ENCODE results near the gene DNAJC10. TPM values are rescaled to one million over a fixed set of nuclear protein-coding genes. Genes with fewer than 3 reads are reported as not detected.
"Not testable (repeated sequence)": the region's sequence is repeated elsewhere in the genome, so short reads cannot be mapped to it uniquely, and the experiment has no call there.

The DNAJC10 gene
- total RNA-seq, 1 donor from 2014 or later = 37.1 TPM

- Histone ChIP-seq H3K36me3 (peaks cover 0 to 7% of the 10 kb centered on the region in 2 donors), H3K4me3 (no peak overlapping the region), H3K27ac (no peak overlapping the region), H3K4me1 (no peaks in the 10 kb centered on the region), H3K27me3 (no peaks in the 10 kb centered on the region), H3K9me3 (no peaks in the 10 kb centered on the region)
- intact Hi-C loops (cut with DNase I) = no loop called here
- TF ChIP-seq POLR2AphosphoS5 (IDR thresholded peaks at IDR 0.05; ENCODE audit: insufficient read depth in 1 of 2, low read depth in 1 of 2) = no peak
- TF ChIP-seq CTCF (IDR thresholded peaks at IDR 0.05) = no peak
- no peak for TF ChIP-seq POLR2A (IDR thresholded peaks at IDR 0.05)
- DNase-seq (ENCODE audit: extremely low spot score in 2 of 2) = no peak
Observed at GRCh38 chr2:182729710-182730339, 13.8 kb downstream of the DNAJC10 start.

- no peaks in the 10 kb centered on the region for H3K4me1 ChIP-seq
- intact Hi-C loops (cut with DNase I) = no loop called here
- no peak for TF ChIP-seq CTCF (IDR thresholded peaks at IDR 0.05)
- TF ChIP-seq POLR2A (IDR thresholded peaks at IDR 0.05) = no peak
- no peak for TF ChIP-seq POLR2AphosphoS5 (IDR thresholded peaks at IDR 0.05; ENCODE audit: insufficient read depth in 1 of 2, low read depth in 1 of 2)
- no peaks in the 10 kb centered on the region for H3K27me3 ChIP-seq
- no peak overlapping the region for H3K27ac ChIP-seq
- H3K4me3 ChIP-seq = no peak overlapping the region
- H3K36me3 ChIP-seq = peaks cover 0 to 7% of the 10 kb centered on the region in 2 donors
- H3K9me3 ChIP-seq = no peaks in the 10 kb centered on the region
- DNase-seq (ENCODE audit: extremely low spot score in 2 of 2) = no peak
Observed at GRCh38 chr2:182730486-182730885, 14.4 kb downstream of the DNAJC10 start.

GRCh38 chr2:182732736-182733135, 16.7 kb downstream of the DNAJC10 start:
- Histone ChIP-seq H3K4me3 (no peak overlapping the region), H3K27ac (no peak overlapping the region), H3K4me1 (no peaks in the 10 kb centered on the region), H3K9me3 (no peaks in the 10 kb centered on the region), H3K27me3 (no peaks in the 10 kb centered on the region), H3K36me3 (peaks cover 0 to 23% of the 10 kb centered on the region in 2 donors)
- intact Hi-C loops (cut with DNase I) = no loop called here
- no peak for DNase-seq (ENCODE audit: extremely low spot score in 2 of 2)
- TF ChIP-seq CTCF (IDR thresholded peaks at IDR 0.05) = no peak
- TF ChIP-seq POLR2AphosphoS5 (IDR thresholded peaks at IDR 0.05; ENCODE audit: insufficient read depth in 1 of 2, low read depth in 1 of 2) = no peak
- TF ChIP-seq POLR2A (IDR thresholded peaks at IDR 0.05) = no peak

GRCh38 chr2:182733572-182733971, 17.5 kb downstream of the DNAJC10 start:
- Histone ChIP-seq H3K27ac (no peak overlapping the region), H3K27me3 (no peaks in the 10 kb centered on the region), H3K4me1 (no peaks in the 10 kb centered on the region), H3K36me3 (peaks cover 0 to 23% of the 10 kb centered on the region in 2 donors), H3K4me3 (no peak overlapping the region), H3K9me3 (no peaks in the 10 kb centered on the region)
- DNase-seq (ENCODE audit: extremely low spot score in 2 of 2) = no peak
- TF ChIP-seq POLR2A (IDR thresholded peaks at IDR 0.05) = no peak
- intact Hi-C loops (cut with DNase I) = no loop called here

- H3K27ac ChIP-seq; H3K27me3 ChIP-seq; intact Hi-C loops (cut with DNase I); H3K9me3 ChIP-seq; H3K4me3 ChIP-seq; H3K4me1 ChIP-seq; DNase-seq (ENCODE audit: extremely low spot score in 2 of 2): not testable (repeated sequence)
- peaks cover 0 to 25% of the 10 kb centered on the region in 2 donors for H3K36me3 ChIP-seq
Observed at GRCh38 chr2:182736856-182737255, 20.8 kb downstream of the DNAJC10 start.

GRCh38 chr2:182740701-182741100, 24.6 kb downstream of the DNAJC10 start:
- H3K4me3 ChIP-seq = no peak overlapping the region
- TF ChIP-seq POLR2A (IDR thresholded peaks at IDR 0.05) (no peak), POLR2AphosphoS5 (IDR thresholded peaks at IDR 0.05; ENCODE audit: insufficient read depth in 1 of 2, low read depth in 1 of 2) (no peak), CTCF (IDR thresholded peaks at IDR 0.05) (no peak)
- H3K36me3 ChIP-seq = peaks cover 0 to 54% of the 10 kb centered on the region in 2 donors
- H3K27me3 ChIP-seq = no peaks in the 10 kb centered on the region
- H3K27ac ChIP-seq = no peak overlapping the region
- DNase-seq (ENCODE audit: extremely low spot score in 2 of 2) = no peak
- no peaks in the 10 kb centered on the region for H3K9me3 ChIP-seq
- intact Hi-C loops (cut with DNase I) = no loop called here
- no peaks in the 10 kb centered on the region for H3K4me1 ChIP-seq

All from vagina (tissue), 2 donors.